ENCODE measurements around the gene BICC1.

DNA sequence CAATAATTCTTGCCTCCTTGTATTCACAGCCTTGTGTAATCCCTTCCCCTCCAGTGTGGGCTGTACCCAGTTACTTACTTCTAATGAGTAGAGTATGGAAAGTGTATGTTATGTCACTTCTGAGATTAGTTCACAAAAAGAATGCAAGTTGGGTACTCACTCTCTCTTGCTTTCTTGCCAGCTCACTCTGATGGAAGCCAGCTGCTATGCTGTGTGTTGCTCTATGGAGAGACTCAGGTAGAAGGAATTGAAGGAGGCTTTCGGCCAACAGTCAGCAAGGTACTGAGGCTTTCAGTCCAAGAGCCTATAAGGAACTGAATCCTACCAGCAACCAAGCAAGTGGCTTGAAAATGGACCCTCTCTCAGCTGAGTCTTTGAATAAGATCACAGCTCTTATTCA lies 9.7 kb upstream of the BICC1 start:
- no peak for TF ChIP-seq POLR2AphosphoS5 (IDR thresholded peaks at IDR 0.05)
- TF ChIP-seq, protein P1, sequence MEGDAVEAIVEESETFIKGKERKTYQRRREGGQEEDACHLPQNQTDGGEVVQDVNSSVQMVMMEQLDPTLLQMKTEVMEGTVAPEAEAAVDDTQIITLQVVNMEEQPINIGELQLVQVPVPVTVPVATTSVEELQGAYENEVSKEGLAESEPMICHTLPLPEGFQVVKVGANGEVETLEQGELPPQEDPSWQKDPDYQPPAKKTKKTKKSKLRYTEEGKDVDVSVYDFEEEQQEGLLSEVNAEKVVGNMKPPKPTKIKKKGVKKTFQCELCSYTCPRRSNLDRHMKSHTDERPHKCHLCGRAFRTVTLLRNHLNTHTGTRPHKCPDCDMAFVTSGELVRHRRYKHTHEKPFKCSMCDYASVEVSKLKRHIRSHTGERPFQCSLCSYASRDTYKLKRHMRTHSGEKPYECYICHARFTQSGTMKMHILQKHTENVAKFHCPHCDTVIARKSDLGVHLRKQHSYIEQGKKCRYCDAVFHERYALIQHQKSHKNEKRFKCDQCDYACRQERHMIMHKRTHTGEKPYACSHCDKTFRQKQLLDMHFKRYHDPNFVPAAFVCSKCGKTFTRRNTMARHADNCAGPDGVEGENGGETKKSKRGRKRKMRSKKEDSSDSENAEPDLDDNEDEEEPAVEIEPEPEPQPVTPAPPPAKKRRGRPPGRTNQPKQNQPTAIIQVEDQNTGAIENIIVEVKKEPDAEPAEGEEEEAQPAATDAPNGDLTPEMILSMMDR (IDR thresholded peaks at IDR 0.05): no peak
